Activated naive CD4-positive, alpha-beta T cell (primary cell): Measurements from ENCODE around the gene SUMF1.

ENCODE experiments used
- DNase-seq, 4 experiments: peaks; one replicate each; lab custom pipeline; 2025; lab: John Stamatoyannopoulos, UW

The SUMF1 gene

GRCh38 chr3:4466741-4467521 is at the start of gene SUMF1:
SUMF1 (minus strand) TSS chr3:4467269; CDS start chr3:4467245, 24 bp downstream.
- DNase-seq, result peak; percentile 30 to 63 (median 51)

- DNase-seq, result no peak
Observed at GRCh38 chr3:4515916-4516579, 49.0 kb upstream of the SUMF1 start.

GRCh38 chr3:4514916-4515315 is 47.8 kb upstream of the SUMF1 start:
- DNase-seq, result no peak

GRCh38 chr3:4514321-4514720 is 47.3 kb upstream of the SUMF1 start:
- no peak for DNase-seq

GRCh38 chr3:4512895-4513616 is 46.0 kb upstream of the SUMF1 start:
- DNase-seq, result no peak

- DNase-seq, result no peak
Observed at GRCh38 chr3:4511491-4512262, 44.6 kb upstream of the SUMF1 start.

GRCh38 chr3:4509983-4510755 is 43.1 kb upstream of the SUMF1 start:
- DNase-seq, result no peak

GRCh38 chr3:4509043-4509442 is 42.0 kb upstream of the SUMF1 start:
- no peak for DNase-seq

GRCh38 chr3:4508048-4508981 is 41.2 kb upstream of the SUMF1 start:
- no peak for DNase-seq

- DNase-seq, result no peak
Observed at GRCh38 chr3:4507024-4507596, 40.0 kb upstream of the SUMF1 start.

GRCh38 chr3:4506559-4507023 is 39.5 kb upstream of the SUMF1 start:
- no peak for DNase-seq

GRCh38 chr3:4505688-4506558 is 38.9 kb upstream of the SUMF1 start:
- DNase-seq, result no peak

- no peak for DNase-seq
Observed at GRCh38 chr3:4504340-4505261, 37.5 kb upstream of the SUMF1 start.

GRCh38 chr3:4503050-4503449 is 36.0 kb upstream of the SUMF1 start:
- DNase-seq, result no peak

- no peak for DNase-seq
Observed at GRCh38 chr3:4501927-4502326, 34.9 kb upstream of the SUMF1 start.

GRCh38 chr3:4501437-4501836 is 34.4 kb upstream of the SUMF1 start:
- no peak for DNase-seq

GRCh38 chr3:4498446-4498845 is 31.4 kb upstream of the SUMF1 start:
- no peak for DNase-seq
